GM23338 (cell line): Measurements from ENCODE around the gene TTLL6.
A peak's percentile ranks its signal among the peaks of the same experiment; 100 is the strongest.

Source experiments
- CREB1 ChIP-seq: fragments of 250-450 bp; sonication (Bioruptor Pico); IDR thresholded peaks from 2 replicates; pipeline ENCODE4 v1.5.0; 2020; ENCODE audit warnings: low read depth, mild to moderate bottlenecking, moderate library complexity
- CTCF ChIP-seq, 2 experiments: fragments of 200-600 bp in 1 of 2; sonication (generic) in 1 of 2; conservative IDR thresholded peaks; 2 replicates each; pipeline versions ENCODE4 v1.5.1 to v1.6.1; 2016 to 2017; ENCODE audit warnings: antibody characterized with exemption in 2 of 2, low read depth in 2 of 2, mild to moderate bottlenecking in 2 of 2, moderate library complexity in 1 of 2
- EZH2 ChIP-seq: fragments of 200-600 bp; sonication (generic); IDR thresholded peaks from one replicate; pipeline ENCODE4 v1.8.0; 2017; ENCODE audit warnings: antibody characterized with exemption, mild to moderate bottlenecking, low read depth; ENCODE audit not compliant: unreplicated experiment
- JUNB ChIP-seq: IDR thresholded peaks from one replicate; pipeline ENCODE4 v1.6.1; 2016; ENCODE audit warnings: antibody characterized with exemption; ENCODE audit not compliant: unreplicated experiment
- NANOG ChIP-seq: IDR thresholded peaks from 2 replicates; pipeline ENCODE4 v1.6.1; 2016; ENCODE audit warnings: antibody characterized with exemption, borderline replicate concordance
- POLR2AphosphoS5 ChIP-seq: IDR thresholded peaks from 2 replicates; pipeline ENCODE4 v1.6.1; 2016; ENCODE audit warnings: antibody characterized with exemption, low read depth
- REST ChIP-seq: IDR thresholded peaks from one replicate; pipeline ENCODE4 v1.6.1; 2018; ENCODE audit warnings: antibody characterized with exemption; ENCODE audit not compliant: unreplicated experiment
- STAT1 ChIP-seq: IDR thresholded peaks from one replicate; pipeline ENCODE4 v1.6.1; 2016; ENCODE audit warnings: antibody characterized with exemption; ENCODE audit not compliant: unreplicated experiment

GRCh38 chr17:48722915-48723422, 94.1 kb downstream of the TTLL6 start, which contains the start of gene PRAC2:
- TF ChIP-seq CTCF (conservative IDR thresholded peaks at IDR 0.05; ENCODE audit: low read depth in 2 of 2) (no peak), EZH2 (peak; percentile 16), POLR2AphosphoS5 (no peak), JUNB (no peak), STAT1 (no peak), NANOG (no peak), CREB1 (CRISPR knock-in tag) (no peak), REST (no peak)
